Suprapubic skin (tissue), 4 donors: Measurements from ENCODE around the gene U2SURP.

Experiments used
- CTCF ChIP-seq, 2 donors: fragments of 200-600 bp in 1 of 2; fragments of 450-650 bp in 1 of 2; sonication (generic) in 1 of 2; IDR thresholded peaks; one replicate each; pipeline ENCODE4 v1.5.1; 2016 to 2019; ENCODE audit warnings: antibody characterized with exemption in 2 of 2, mild to moderate bottlenecking in 1 of 2, moderate library complexity in 1 of 2
- POLR2A ChIP-seq, 2 donors: fragments of 450-650 bp; IDR thresholded peaks; one replicate each; pipeline ENCODE4 v1.6.1; 2017; ENCODE audit warnings: antibody characterized with exemption in 2 of 2, mild to moderate bottlenecking in 2 of 2, moderate library complexity in 2 of 2
- POLR2AphosphoS5 ChIP-seq, 3 donors: sonication (generic); formaldehyde crosslinking; IDR thresholded peaks; one replicate each; pipeline ENCODE4 v1.6.1; 2017; ENCODE audit warnings: antibody characterized with exemption in 3 of 3

- TF ChIP-seq CTCF (IDR thresholded peaks at IDR 0.05) (no peak), POLR2A (IDR thresholded peaks at IDR 0.05) (no peak), POLR2AphosphoS5 (IDR thresholded peaks at IDR 0.05) (no peak)
Observed at GRCh38 chr3:143081844-143082778, 80.7 kb downstream of the U2SURP start.
